Gastroesophageal sphincter (tissue), 2 donors: ENCODE data around the gene FNDC3B.

Experiments used
- POLR2A ChIP-seq, 2 donors: fragments of 450-650 bp; IDR thresholded peaks; one replicate each; pipeline ENCODE4 v1.6.1; 2017; ENCODE audit warnings: antibody characterized with exemption in 2 of 2, mild to moderate bottlenecking in 2 of 2, moderate library complexity in 1 of 2
- POLR2AphosphoS5 ChIP-seq: sonication (generic); formaldehyde crosslinking; IDR thresholded peaks from one replicate; pipeline ENCODE4 v1.6.1; 2017; ENCODE audit warnings: antibody characterized with exemption

GRCh38 chr3:172380632-172381031 lies 341.3 kb downstream of the FNDC3B start:
- TF ChIP-seq POLR2A (IDR thresholded peaks at IDR 0.05) (no peak), POLR2AphosphoS5 (no peak)
